Measurements from ENCODE around the gene GRK5.

DNA sequence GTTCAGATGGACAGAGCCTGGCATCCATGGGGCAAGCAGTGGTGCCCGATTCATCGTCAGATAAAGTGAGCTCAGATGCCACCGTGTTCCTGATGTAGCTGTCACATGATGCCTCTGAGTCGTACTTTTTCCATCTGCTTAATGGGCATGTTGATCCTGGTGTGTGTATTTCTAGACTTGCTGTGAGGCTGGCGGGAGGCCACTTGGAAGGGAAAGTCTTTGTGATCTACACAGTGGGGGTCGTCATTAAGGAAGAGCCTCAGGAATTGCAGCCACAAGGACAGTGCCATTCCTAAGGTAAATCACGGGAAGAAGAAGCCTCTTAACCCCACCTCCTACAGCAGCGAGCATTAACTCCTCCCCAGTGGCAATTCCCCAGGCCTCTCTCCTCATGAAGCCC lies 272.2 kb downstream of the GRK5 start:
- TF ChIP-seq, protein P1, sequence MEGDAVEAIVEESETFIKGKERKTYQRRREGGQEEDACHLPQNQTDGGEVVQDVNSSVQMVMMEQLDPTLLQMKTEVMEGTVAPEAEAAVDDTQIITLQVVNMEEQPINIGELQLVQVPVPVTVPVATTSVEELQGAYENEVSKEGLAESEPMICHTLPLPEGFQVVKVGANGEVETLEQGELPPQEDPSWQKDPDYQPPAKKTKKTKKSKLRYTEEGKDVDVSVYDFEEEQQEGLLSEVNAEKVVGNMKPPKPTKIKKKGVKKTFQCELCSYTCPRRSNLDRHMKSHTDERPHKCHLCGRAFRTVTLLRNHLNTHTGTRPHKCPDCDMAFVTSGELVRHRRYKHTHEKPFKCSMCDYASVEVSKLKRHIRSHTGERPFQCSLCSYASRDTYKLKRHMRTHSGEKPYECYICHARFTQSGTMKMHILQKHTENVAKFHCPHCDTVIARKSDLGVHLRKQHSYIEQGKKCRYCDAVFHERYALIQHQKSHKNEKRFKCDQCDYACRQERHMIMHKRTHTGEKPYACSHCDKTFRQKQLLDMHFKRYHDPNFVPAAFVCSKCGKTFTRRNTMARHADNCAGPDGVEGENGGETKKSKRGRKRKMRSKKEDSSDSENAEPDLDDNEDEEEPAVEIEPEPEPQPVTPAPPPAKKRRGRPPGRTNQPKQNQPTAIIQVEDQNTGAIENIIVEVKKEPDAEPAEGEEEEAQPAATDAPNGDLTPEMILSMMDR (IDR thresholded peaks at IDR 0.05) = no peak
- no peak for TF ChIP-seq EZH2 (IDR thresholded peaks at IDR 0.05)
- no peak for TF ChIP-seq EZH2phosphoT487 (IDR thresholded peaks at IDR 0.05)
